SU-DHL-6 (cell line): Measurements from ENCODE around the gene IKBKG.

ENCODE experiments used
- EZH2phosphoT487 ChIP-seq: fragments of 200-600 bp; sonication (generic), shearing (Covaris generic); conservative IDR thresholded peaks from 2 replicates; pipeline ENCODE4 v1.6.1; 2018; ENCODE audit warnings: mild to moderate bottlenecking, antibody characterized with exemption, low read length, moderate library complexity, mixed read lengths
- TF ChIP-seq, protein P1 (sequence below): fragments of 200-600 bp; sonication (generic); IDR thresholded peaks from one replicate; pipeline ENCODE4 v1.5.1; 2017; ENCODE audit warnings: antibody characterized with exemption, mild to moderate bottlenecking, low read length, moderate library complexity; ENCODE audit not compliant: insufficient read depth, poor library complexity, severe bottlenecking

DNA sequence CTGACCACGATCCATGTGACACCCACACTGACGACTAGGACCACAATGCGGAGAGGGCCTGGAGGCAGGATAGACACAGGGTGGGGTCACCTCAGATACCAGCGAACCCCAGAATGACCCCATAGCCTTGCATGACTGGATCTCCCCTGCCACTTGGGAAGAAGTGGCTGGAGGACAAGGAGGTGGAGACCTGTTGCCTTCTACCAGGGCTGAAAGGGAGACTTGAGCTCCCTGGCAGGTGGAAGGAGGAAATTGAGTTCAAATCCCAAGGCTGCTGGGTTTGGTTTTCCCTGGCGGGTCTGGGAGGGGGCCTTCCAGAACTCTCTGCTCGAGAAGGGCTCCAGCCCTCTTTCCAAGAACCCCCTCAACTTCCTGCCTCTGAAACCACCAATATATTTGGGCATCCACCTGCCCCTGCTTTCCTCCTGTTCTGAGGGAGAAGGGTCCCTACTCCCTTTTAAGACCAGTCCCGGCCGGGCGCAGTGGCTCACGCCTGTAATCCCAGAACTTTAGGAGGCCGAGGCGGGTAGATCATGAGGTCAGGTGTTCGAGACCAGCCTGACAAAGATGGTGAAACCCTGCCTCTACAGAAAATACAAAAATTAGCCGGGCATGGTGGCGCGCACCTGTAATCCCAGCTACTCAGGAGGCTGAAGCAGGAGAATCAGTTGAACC is 34.4 kb upstream of the IKBKG start:
- TF ChIP-seq, protein P1, sequence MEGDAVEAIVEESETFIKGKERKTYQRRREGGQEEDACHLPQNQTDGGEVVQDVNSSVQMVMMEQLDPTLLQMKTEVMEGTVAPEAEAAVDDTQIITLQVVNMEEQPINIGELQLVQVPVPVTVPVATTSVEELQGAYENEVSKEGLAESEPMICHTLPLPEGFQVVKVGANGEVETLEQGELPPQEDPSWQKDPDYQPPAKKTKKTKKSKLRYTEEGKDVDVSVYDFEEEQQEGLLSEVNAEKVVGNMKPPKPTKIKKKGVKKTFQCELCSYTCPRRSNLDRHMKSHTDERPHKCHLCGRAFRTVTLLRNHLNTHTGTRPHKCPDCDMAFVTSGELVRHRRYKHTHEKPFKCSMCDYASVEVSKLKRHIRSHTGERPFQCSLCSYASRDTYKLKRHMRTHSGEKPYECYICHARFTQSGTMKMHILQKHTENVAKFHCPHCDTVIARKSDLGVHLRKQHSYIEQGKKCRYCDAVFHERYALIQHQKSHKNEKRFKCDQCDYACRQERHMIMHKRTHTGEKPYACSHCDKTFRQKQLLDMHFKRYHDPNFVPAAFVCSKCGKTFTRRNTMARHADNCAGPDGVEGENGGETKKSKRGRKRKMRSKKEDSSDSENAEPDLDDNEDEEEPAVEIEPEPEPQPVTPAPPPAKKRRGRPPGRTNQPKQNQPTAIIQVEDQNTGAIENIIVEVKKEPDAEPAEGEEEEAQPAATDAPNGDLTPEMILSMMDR = no peak
- no peak for TF ChIP-seq EZH2phosphoT487
